HEK293 (cell line): ENCODE measurements around the gene PTH1R.

ENCODE experiments used
- CTCF ChIA-PET: fragments of 350-600 bp; formaldehyde crosslinking; extraction: SDS; loops from one replicate; lab custom pipeline; 2021; ENCODE audit warnings: antibody characterized with exemption; lab: Yijun Ruan, JAX
- POLR2A ChIA-PET: fragments of 300-600 bp; formaldehyde crosslinking; extraction: SDS; loops from one replicate; lab custom pipeline; 2020; ENCODE audit warnings: antibody characterized with exemption, inconsistent platforms; lab: Yijun Ruan, JAX
- H3K27ac ChIP-seq: fragments of 200-500 bp; sonication (Bioruptor generic); 2 replicates; pipeline ENCODE4 v1.5.1; 2014; ENCODE audit warnings: low read depth, low read length, control low read depth, inconsistent platforms; ENCODE audit errors: extremely low read depth
- H3K36me3 ChIP-seq, 2 experiments: fragments of 200-500 bp in 1 of 2; sonication (Bioruptor generic) in 1 of 2; 1 replicate in 1 of 2; 2 replicates in 1 of 2; pipeline ENCODE4 v1.5.1; 2014 to 2017; ENCODE audit warnings: inconsistent platforms in 2 of 2, low read length in 2 of 2; ENCODE audit not compliant: control insufficient read depth in 2 of 2, insufficient read depth in 1 of 2
- H3K4me1 ChIP-seq: fragments of 200-500 bp; sonication (Bioruptor generic); 2 replicates; pipeline ENCODE4 v1.5.1; 2014; ENCODE audit warnings: mild to moderate bottlenecking, low read length, inconsistent platforms; ENCODE audit not compliant: control insufficient read depth, insufficient read depth
- H3K4me3 ChIP-seq: 2 replicates; pipeline ENCODE4 v1.5.1; 2011; ENCODE audit warnings: low read depth, mild to moderate bottlenecking, control low read depth, low read length, moderate library complexity
- H3K9me3 ChIP-seq: fragments of 200-500 bp; sonication (Bioruptor generic); 2 replicates; pipeline ENCODE4 v1.5.1; 2014; ENCODE audit warnings: low read depth, low read length, inconsistent platforms; ENCODE audit not compliant: control insufficient read depth, insufficient read depth
- KLF7 ChIP-seq: fragments of 450-650 bp; formaldehyde crosslinking; IDR thresholded peaks from 2 replicates; pipeline ENCODE4 v1.5.1; 2016; ENCODE audit warnings: missing biosample characterization, missing genetic modification characterization, borderline replicate concordance
- MEIS1 ChIP-seq: sonication (generic); formaldehyde crosslinking; IDR thresholded peaks from 2 replicates; pipeline ENCODE4 v1.8.1; 2022; ENCODE audit warnings: missing genetic modification reagents, mild to moderate bottlenecking, borderline replicate concordance
- ZNF248 ChIP-seq: fragments of 450-650 bp; formaldehyde crosslinking; IDR thresholded peaks from 2 replicates; pipeline ENCODE4 v1.5.1; 2017; ENCODE audit warnings: missing biosample characterization, missing genetic modification characterization
- ZNF350 ChIP-seq: fragments of 450-650 bp; formaldehyde crosslinking; IDR thresholded peaks from 2 replicates; pipeline ENCODE4 v1.5.0; 2017; ENCODE audit warnings: missing biosample characterization, mild to moderate bottlenecking, missing genetic modification characterization
- ZNF366 ChIP-seq: fragments of 450-650 bp; formaldehyde crosslinking; conservative IDR thresholded peaks from 2 replicates; pipeline ENCODE4 v1.5.1; 2016; ENCODE audit warnings: missing biosample characterization, missing genetic modification characterization
- ZNF514 ChIP-seq: fragments of 450-650 bp; formaldehyde crosslinking; IDR thresholded peaks from 2 replicates; pipeline ENCODE4 v1.5.1; 2016; ENCODE audit warnings: missing biosample characterization, missing genetic modification characterization
- ZNF544 ChIP-seq: fragments of 450-650 bp; formaldehyde crosslinking; IDR thresholded peaks from 2 replicates; pipeline ENCODE4 v1.5.0; 2017; ENCODE audit warnings: missing biosample characterization, missing genetic modification characterization
- ZNF549 ChIP-seq: fragments of 450-650 bp; IDR thresholded peaks from 2 replicates; pipeline ENCODE4 v1.5.1; 2018; ENCODE audit warnings: missing biosample characterization, missing genetic modification characterization, mild to moderate bottlenecking, inconsistent platforms, moderate library complexity
- ZNF571 ChIP-seq: fragments of 450-650 bp; formaldehyde crosslinking; IDR thresholded peaks from 2 replicates; pipeline ENCODE4 v1.5.0; 2017; ENCODE audit warnings: missing biosample characterization, missing genetic modification characterization
- ZNF629 ChIP-seq: fragments of 450-650 bp; formaldehyde crosslinking; IDR thresholded peaks from 2 replicates; pipeline ENCODE4 v1.5.1; 2017; ENCODE audit warnings: missing biosample characterization, missing genetic modification characterization
- ZNF670 ChIP-seq: fragments of 450-650 bp; formaldehyde crosslinking; IDR thresholded peaks from 2 replicates; pipeline ENCODE4 v1.5.1; 2016; ENCODE audit warnings: missing biosample characterization, missing genetic modification characterization, low read depth
- ZNF792 ChIP-seq: fragments of 450-650 bp; formaldehyde crosslinking; IDR thresholded peaks from 2 replicates; pipeline ENCODE4 v1.5.1; 2016; ENCODE audit warnings: missing biosample characterization, missing genetic modification characterization
- ZSCAN5A ChIP-seq: fragments of 450-650 bp; formaldehyde crosslinking; IDR thresholded peaks from 2 replicates; pipeline ENCODE4 v1.5.1; 2016; ENCODE audit warnings: missing biosample characterization, missing genetic modification characterization
- TF ChIP-seq, protein P1 (sequence below): fragments of 450-650 bp; formaldehyde crosslinking; IDR thresholded peaks from 2 replicates; pipeline ENCODE4 v1.5.1; 2016; ENCODE audit warnings: missing biosample characterization, missing genetic modification characterization
- TF ChIP-seq, protein P2 (sequence below): fragments of 450-650 bp; formaldehyde crosslinking; IDR thresholded peaks from 2 replicates; pipeline ENCODE4 v1.5.1; 2017; ENCODE audit warnings: missing biosample characterization, missing genetic modification characterization
- TF ChIP-seq, protein P3 (sequence below): fragments of 450-650 bp; formaldehyde crosslinking; IDR thresholded peaks from 2 replicates; pipeline ENCODE4 v1.5.1; 2016; ENCODE audit warnings: missing biosample characterization, missing genetic modification characterization

The PTH1R gene

GRCh38 chr3:46830801-46831200 lies 46.7 kb upstream of the PTH1R start (continued):
- TF ChIP-seq, protein P1, sequence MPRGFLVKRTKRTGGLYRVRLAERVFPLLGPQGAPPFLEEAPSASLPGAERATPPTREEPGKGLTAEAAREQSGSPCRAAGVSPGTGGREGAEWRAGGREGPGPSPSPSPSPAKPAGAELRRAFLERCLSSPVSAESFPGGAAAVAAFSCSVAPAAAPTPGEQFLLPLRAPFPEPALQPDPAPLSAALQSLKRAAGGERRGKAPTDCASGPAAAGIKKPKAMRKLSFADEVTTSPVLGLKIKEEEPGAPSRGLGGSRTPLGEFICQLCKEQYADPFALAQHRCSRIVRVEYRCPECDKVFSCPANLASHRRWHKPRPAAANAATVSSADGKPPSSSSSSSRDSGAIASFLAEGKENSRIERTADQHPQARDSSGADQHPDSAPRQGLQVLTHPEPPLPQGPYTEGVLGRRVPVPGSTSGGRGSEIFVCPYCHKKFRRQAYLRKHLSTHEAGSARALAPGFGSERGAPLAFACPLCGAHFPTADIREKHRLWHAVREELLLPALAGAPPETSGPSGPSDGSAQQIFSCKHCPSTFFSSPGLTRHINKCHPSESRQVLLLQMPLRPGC, result no peak
- no peak for TF ChIP-seq KLF7 (tag by site-specific recombination)

DNA sequence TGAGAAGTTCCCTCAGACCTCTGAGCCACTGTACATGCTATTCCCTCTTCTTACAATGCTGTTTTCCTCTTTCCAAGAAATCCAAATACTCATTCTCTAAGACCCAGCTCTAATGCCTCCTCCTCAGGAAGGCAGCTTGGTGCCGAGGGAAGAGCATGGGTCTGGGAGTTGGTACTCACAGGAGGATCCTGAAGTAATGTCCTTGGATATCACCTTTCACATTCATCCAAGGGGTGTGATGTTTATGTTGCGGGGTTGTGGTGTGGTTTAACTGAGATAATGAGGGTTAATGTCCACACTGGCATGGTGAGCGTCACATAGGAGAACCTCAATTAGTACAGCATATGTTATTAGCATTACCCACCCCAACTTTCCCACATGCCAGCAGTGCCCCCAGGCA lies 46.2 kb upstream of the PTH1R start:
- TF ChIP-seq MEIS1 (no peak), ZNF792 (tag by site-specific recombination) (no peak), ZNF629 (no peak), ZNF544 (tag by site-specific recombination) (no peak), ZNF248 (tag by site-specific recombination) (no peak), ZSCAN5A (tag by site-specific recombination) (no peak), ZNF670 (tag by site-specific recombination) (no peak), ZNF350 (tag by site-specific recombination) (no peak)
- TF ChIP-seq, protein P2, sequence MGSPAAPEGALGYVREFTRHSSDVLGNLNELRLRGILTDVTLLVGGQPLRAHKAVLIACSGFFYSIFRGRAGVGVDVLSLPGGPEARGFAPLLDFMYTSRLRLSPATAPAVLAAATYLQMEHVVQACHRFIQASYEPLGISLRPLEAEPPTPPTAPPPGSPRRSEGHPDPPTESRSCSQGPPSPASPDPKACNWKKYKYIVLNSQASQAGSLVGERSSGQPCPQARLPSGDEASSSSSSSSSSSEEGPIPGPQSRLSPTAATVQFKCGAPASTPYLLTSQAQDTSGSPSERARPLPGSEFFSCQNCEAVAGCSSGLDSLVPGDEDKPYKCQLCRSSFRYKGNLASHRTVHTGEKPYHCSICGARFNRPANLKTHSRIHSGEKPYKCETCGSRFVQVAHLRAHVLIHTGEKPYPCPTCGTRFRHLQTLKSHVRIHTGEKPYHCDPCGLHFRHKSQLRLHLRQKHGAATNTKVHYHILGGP, result no peak
- TF ChIP-seq, protein P3, sequence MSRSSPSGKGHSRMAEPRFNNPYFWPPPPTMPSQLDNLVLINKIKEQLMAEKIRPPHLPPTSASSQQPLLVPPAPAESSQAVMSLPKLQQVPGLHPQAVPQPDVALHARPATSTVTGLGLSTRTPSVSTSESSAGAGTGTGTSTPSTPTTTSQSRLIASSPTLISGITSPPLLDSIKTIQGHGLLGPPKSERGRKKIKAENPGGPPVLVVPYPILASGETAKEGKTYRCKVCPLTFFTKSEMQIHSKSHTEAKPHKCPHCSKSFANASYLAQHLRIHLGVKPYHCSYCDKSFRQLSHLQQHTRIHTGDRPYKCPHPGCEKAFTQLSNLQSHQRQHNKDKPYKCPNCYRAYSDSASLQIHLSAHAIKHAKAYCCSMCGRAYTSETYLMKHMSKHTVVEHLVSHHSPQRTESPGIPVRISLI (tag by site-specific recombination), result no peak
- no peaks in the 10 kb centered on the region for H3K36me3 ChIP-seq
- no peak overlapping the region for H3K4me3 ChIP-seq
- no peaks in the 10 kb centered on the region for H3K4me1 ChIP-seq
- H3K27ac ChIP-seq, result no peak overlapping the region
- no peaks in the 10 kb centered on the region for H3K9me3 ChIP-seq
- ChIA-PET CTCF (no interaction called here), POLR2A (no interaction called here)

- POLR2A ChIA-PET, result no interaction called here
- H3K9me3 ChIP-seq, result no peaks in the 10 kb centered on the region
- CTCF ChIA-PET, result no interaction called here
- H3K36me3 ChIP-seq, result no peaks in the 10 kb centered on the region
- TF ChIP-seq ZNF514 (no peak), ZNF549 (tag by site-specific recombination) (no peak), ZNF366 (tag by site-specific recombination) (no peak), ZNF571 (tag by site-specific recombination) (no peak)
- TF ChIP-seq, protein P1, result no peak
- no peaks in the 10 kb centered on the region for H3K4me1 ChIP-seq
- H3K4me3 ChIP-seq, result no peak overlapping the region
- H3K27ac ChIP-seq, result no peak overlapping the region
These were observed 45.7 kb upstream of the PTH1R start for GRCh38 chr3:46831841-46832240.
